ENCODE measurements around the gene SMYD1. TPM values are rescaled to one million over a fixed set of nuclear protein-coding genes. Genes with fewer than 3 reads are reported as not detected.

Gene SMYD1
- total and polyA plus RNA-seq, 2 donors (not counting 3 experiments of a cell fraction or from before 2014, with no cell fraction given) = not detected

- peak overlapping the region; percentile 51 to 89 (median 69) for H3K4me3 ChIP-seq (replicated peaks in 1 of 3; ENCODE audit: insufficient read depth in 1 of 3, low read depth in 1 of 3, low read length in 3 of 3)
- intact Hi-C loops (cut with micrococcal nuclease) (loop anchor here (1.0 kb wide), 1 partner anchor 42 kb away; no protein-coding TSS in a partner anchor), dilution Hi-C loops (cut with MboI; ENCODE audit: extremely low pct_ligation_motif_present, low sequenced_read_pairs) (no loop called here)
- peaks cover 22% of the 10 kb centered on the region for H3K4me1 ChIP-seq (ENCODE audit: control insufficient read depth, extremely low read depth, insufficient read depth, low read length)
- no peaks in the 10 kb centered on the region for H4K20me1 ChIP-seq (replicated peaks; ENCODE audit: control insufficient read depth, extremely low read depth, insufficient read depth, low read length)
- peak overlapping the region; percentile 99 for H3K4me2 ChIP-seq (ENCODE audit: insufficient read depth, low read length)
- H3K9ac ChIP-seq (replicated peaks; ENCODE audit: extremely low read depth, insufficient read depth, low read length) = peak overlapping the region; percentile 98
- no TSS peak for BruUV-seq (replicated peaks)
- no peaks in the 10 kb centered on the region for H3K9me3 ChIP-seq (replicated peaks; ENCODE audit: control insufficient read depth, insufficient read depth, low read length)
- FAIRE-seq = no peak
- no peaks in the 10 kb centered on the region for H3K27me3 ChIP-seq (ENCODE audit: control insufficient read depth in 2 of 2, insufficient read depth in 2 of 2, low read length in 2 of 2)
- H3K36me3 ChIP-seq (ENCODE audit: control insufficient read depth in 2 of 2, extremely low read depth in 1 of 2, insufficient read depth in 2 of 2, low read length in 2 of 2) = no peaks in the 10 kb centered on the region
- no peaks in the 10 kb centered on the region for H3K9me1 ChIP-seq (replicated peaks; ENCODE audit: control insufficient read depth, extremely low read depth, insufficient read depth, low read length)
- DNase-seq (ENCODE audit: low read depth, low spot score) = peak; percentile 33
- no peak for TF ChIP-seq MYC (IDR thresholded peaks at IDR 0.05; ENCODE audit: low read depth, low read length)
- TF ChIP-seq POLR2A (IDR thresholded peaks at IDR 0.05; ENCODE audit: low read depth, low read length) = peak; percentile 36
- peak overlapping the region; percentile 91 for H3K27ac ChIP-seq (ENCODE audit: insufficient read depth, low read depth, low read length)
- H3K79me2 ChIP-seq (ENCODE audit: control insufficient read depth, insufficient read depth, low read length) = peaks cover 30% of the 10 kb centered on the region
- CTCF ChIA-PET = interaction anchor here (1.0 to 1.1 kb wide), 2 partner anchors 14 to 106 kb away, joined by 4 to 5 read pairs; no protein-coding TSS in a partner anchor
- POLR2A ChIA-PET = no interaction called here
- peak overlapping the region; percentile 82 for H2AFZ ChIP-seq (ENCODE audit: low read depth, low read length)
Measured at GRCh38 chr2:88054782-88055370, 12.7 kb upstream of the SMYD1 start.

GRCh38 chr2:88055371-88056128, 12.1 kb upstream of the SMYD1 start, which contains the start of gene KRCC1:
Gene KRCC1, minus strand, starts transcription at chr2:88055783. Its CDS starts 27,220 bp downstream, at chr2:88028563.
- no peaks in the 10 kb centered on the region for H3K9me1 ChIP-seq (replicated peaks; ENCODE audit: control insufficient read depth, extremely low read depth, insufficient read depth, low read length)
- H3K4me2 ChIP-seq (ENCODE audit: insufficient read depth, low read length) = peak within 1 kb of the TSS; percentile 99
- POLR2A ChIA-PET = no interaction called here
- H3K9ac ChIP-seq (replicated peaks; ENCODE audit: extremely low read depth, insufficient read depth, low read length) = peak within 1 kb of the TSS; percentile 98
- no peaks in the 10 kb centered on the region for H3K9me3 ChIP-seq (replicated peaks; ENCODE audit: control insufficient read depth, insufficient read depth, low read length)
- intact Hi-C loops (cut with micrococcal nuclease) = loop anchor here (1.0 kb wide), 1 partner anchor 42 kb away; no protein-coding TSS in a partner anchor
- BruUV-seq (replicated peaks) = no TSS peak
- dilution Hi-C loops (cut with MboI; ENCODE audit: extremely low pct_ligation_motif_present, low sequenced_read_pairs) = no loop called here
- no peaks in the 10 kb centered on the region for H4K20me1 ChIP-seq (replicated peaks; ENCODE audit: control insufficient read depth, extremely low read depth, insufficient read depth, low read length)
- H3K79me2 ChIP-seq (ENCODE audit: control insufficient read depth, insufficient read depth, low read length) = peaks cover 30% of the 10 kb centered on the region
- FAIRE-seq = peak; percentile 83
- H3K36me3 ChIP-seq (ENCODE audit: control insufficient read depth in 2 of 2, extremely low read depth in 1 of 2, insufficient read depth in 2 of 2, low read length in 2 of 2) = no peaks in the 10 kb centered on the region
- peak within 1 kb of the TSS; percentile 51 to 89 (median 69) for H3K4me3 ChIP-seq (replicated peaks in 1 of 3; ENCODE audit: insufficient read depth in 1 of 3, low read depth in 1 of 3, low read length in 3 of 3)
- peak within 1 kb of the TSS; percentile 82 for H2AFZ ChIP-seq (ENCODE audit: low read depth, low read length)
- H3K27ac ChIP-seq (ENCODE audit: insufficient read depth, low read depth, low read length) = peak within 1 kb of the TSS; percentile 91
- peak; percentile 88 for DNase-seq (ENCODE audit: low read depth, low spot score)
- CTCF ChIA-PET = interaction anchor here (1.0 to 1.1 kb wide), 2 partner anchors 14 to 105 kb away, joined by 4 to 5 read pairs; no protein-coding TSS in a partner anchor
- peaks cover 22% of the 10 kb centered on the region for H3K4me1 ChIP-seq (ENCODE audit: control insufficient read depth, extremely low read depth, insufficient read depth, low read length)
- H3K27me3 ChIP-seq (ENCODE audit: control insufficient read depth in 2 of 2, insufficient read depth in 2 of 2, low read length in 2 of 2) = no peaks in the 10 kb centered on the region
- no peak for TF ChIP-seq MYC (IDR thresholded peaks at IDR 0.05; ENCODE audit: low read depth, low read length)
- no peak for TF ChIP-seq FOS (IDR thresholded peaks at IDR 0.05; ENCODE audit: borderline replicate concordance, insufficient read depth, low read length)
- no peak for TF ChIP-seq JUN (IDR thresholded peaks at IDR 0.05; ENCODE audit: borderline replicate concordance, insufficient read depth, insufficient read length, low read depth)
- peak; percentile 92 for TF ChIP-seq POLR2A (IDR thresholded peaks at IDR 0.05; ENCODE audit: low read depth, low read length)
- no peak for TF ChIP-seq CTCF (IDR thresholded peaks at IDR 0.05; ENCODE audit: extremely low read depth in 1 of 2, insufficient read depth in 1 of 2, low read depth in 1 of 2, low read length in 2 of 2)
- TF ChIP-seq MAX (IDR thresholded peaks at IDR 0.05; ENCODE audit: insufficient read depth, insufficient read length) = no peak
- peak; percentile 97 for TF ChIP-seq POLR2AphosphoS5 (IDR thresholded peaks at IDR 0.05; ENCODE audit: insufficient read depth, low read depth, low read length)
- no peak for TF ChIP-seq GATA2 (IDR thresholded peaks at IDR 0.05; ENCODE audit: insufficient read depth, insufficient read length, low read depth, low read length)
- TF ChIP-seq EZH2 (IDR thresholded peaks at IDR 0.05; ENCODE audit: borderline replicate concordance, low read depth, low read length, severe bottlenecking) = no peak
